ENCODE results near the gene ATXN10. TPM values are rescaled to one million over a fixed set of nuclear protein-coding genes. Genes with fewer than 3 reads are reported as not detected.

Gene ATXN10
- total RNA-seq, 1 experiment from 2014 or later, result 192 TPM

DNA sequence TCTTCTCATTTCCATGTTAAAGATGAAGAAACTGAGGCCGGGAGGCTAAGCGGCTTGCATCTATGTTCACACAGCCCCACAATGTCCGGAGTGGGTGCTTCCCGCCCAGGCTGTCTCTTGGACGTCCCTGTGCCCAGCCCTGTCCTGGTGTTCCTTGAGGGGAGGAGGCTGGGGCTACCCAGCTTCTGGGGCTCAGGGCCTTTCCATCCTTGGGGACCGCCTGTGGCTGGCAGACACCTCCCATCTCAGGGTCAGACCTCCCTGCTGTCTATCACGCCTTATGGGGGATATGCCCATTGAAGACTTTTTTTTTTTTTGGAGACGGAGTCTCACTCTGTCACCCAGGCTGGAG is 209.9 kb downstream of the ATXN10 start:
- Histone ChIP-seq H3K4me3 (no peak overlapping the region), H3K9me3 (replicated peaks) (no peaks in the 10 kb centered on the region), H3K4me1 (replicated peaks) (peaks cover 17% of the 10 kb centered on the region), H3K27ac (no peak overlapping the region), H3K27me3 (replicated peaks) (no peaks in the 10 kb centered on the region; the same call in 1 of the 2 replicates), H3K36me3 (no peaks in the 10 kb centered on the region)
- no peak for DNase-seq (ENCODE audit: low read depth in 1 of 2, low spot score in 2 of 2)

DNA sequence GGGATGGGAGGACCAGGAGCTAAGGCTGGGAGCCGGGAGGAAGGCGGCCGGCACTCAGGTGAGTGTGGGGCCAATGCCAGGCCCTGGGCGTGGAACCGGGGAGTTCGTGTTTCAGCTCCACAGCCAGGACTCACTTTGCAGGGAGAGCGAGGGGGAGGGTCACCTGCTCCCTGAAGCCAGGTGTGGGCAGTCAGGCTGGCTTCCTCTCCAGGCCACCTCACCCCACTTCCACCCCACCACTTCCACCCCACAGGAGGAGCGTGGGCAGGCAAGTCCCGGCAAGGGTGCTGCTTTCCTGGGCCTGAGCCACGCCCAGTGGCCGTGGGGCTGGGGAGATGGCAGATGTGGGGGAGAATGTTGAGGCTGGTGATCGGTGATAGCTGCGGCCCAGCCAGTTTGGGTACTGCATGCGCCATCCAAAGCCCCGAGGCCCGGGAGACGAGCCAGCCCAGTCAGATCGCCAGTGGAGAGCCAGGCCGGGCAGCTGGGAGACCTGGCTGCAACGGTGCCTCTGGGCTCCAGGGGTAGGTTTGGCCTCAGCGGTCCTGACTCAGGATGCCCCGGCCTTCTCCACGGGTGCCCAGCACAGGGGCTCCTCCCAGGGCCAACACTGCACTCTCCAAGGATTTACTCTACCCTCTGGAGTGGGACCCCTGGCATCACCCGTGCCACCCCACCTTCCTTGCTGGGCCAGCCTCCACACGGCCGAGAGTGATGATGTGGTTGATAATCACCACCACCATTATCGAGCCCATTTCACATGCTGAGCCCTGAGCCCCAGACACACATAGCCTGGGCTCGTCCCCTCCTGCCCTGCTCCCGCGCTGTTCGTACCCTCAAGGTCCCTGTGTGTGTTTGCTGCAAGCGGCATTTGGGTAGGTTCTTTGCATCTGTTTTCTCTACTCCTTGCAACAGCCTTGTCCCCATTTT is 211.5 kb downstream of the ATXN10 start:
- Histone ChIP-seq H3K4me3 (no peak overlapping the region), H3K9me3 (replicated peaks) (no peaks in the 10 kb centered on the region), H3K27ac (no peak overlapping the region), H3K36me3 (no peaks in the 10 kb centered on the region), H3K27me3 (replicated peaks) (no peaks in the 10 kb centered on the region; the same call in 1 of the 2 replicates), H3K4me1 (replicated peaks) (peaks cover 17% of the 10 kb centered on the region)
- no peak for DNase-seq (ENCODE audit: low read depth in 1 of 2, low spot score in 2 of 2)

DNA sequence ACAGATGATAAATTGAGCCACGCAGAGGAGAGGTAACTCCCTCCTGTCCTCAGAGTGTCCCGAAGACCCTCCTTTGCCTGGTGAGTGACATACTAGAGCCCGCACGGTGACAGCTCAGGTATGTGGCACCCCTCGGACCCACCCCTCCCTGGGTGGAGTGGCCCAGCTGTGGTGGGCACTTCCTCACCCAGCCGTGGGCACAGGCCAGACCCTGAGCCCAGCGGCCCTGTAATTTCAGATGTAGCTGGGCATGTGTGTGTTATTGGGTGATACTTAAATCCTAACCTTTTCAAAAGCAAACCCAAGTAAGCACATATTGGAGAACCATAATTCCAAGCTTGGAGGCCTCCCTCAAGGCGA is 212.2 kb downstream of the ATXN10 start:
- H3K27me3 ChIP-seq (replicated peaks), result no peaks in the 10 kb centered on the region; the same call in 1 of the 2 replicates

DNA sequence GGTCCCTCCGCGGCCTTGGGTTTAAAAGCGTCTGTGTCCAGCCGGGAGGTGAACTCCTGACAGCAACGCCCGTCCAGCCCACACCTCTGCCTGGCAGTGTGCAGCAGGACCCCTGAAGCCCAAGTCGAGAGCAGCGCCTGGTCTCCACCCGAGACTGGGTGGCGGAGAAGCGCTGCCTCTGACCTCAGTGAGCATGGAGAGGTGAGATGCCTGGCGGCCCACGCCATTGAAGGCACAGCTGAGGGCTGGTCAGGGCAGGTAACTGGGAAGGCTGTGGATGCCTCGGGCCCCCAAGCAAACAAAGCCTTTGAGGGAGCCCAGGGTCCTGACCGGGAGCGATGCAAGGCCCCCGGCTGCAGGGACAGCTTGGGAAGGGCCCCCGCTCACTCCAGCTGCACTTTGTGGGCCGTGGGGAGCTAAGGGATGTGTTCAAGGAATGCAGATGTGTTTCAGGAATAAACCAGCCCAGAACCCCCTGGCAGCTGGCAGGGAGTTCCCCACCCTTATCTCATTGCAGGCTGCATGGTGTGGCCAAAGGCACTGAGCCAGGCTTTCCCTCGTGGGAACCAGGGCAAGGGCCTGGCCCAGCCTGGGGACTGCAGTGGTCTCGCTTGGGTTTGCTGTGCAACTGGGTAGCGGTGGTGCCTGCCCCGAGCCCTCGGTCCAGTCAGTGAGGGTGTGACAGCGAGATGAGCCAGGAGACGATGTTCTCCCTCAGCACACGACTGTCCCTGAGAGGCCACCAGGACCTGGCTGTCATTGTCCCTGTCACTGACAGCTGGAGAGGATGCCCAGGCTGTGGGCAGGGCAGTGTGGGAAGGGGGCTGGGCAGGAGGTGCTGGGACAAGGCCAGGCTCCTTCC is 212.8 kb downstream of the ATXN10 start:
- DNase-seq (ENCODE audit: low read depth in 1 of 2, low spot score in 2 of 2), result no peak
- peaks cover 21% of the 10 kb centered on the region for H3K4me1 ChIP-seq (replicated peaks)
- H3K27me3 ChIP-seq (replicated peaks), result no peaks in the 10 kb centered on the region; the same call in 1 of the 2 replicates
- H3K27ac ChIP-seq, result no peak overlapping the region
- no peak overlapping the region for H3K4me3 ChIP-seq
- no peaks in the 10 kb centered on the region for H3K9me3 ChIP-seq (replicated peaks)
- no peaks in the 10 kb centered on the region for H3K36me3 ChIP-seq

More for the DNA sequence above, 212.2 kb downstream of the ATXN10 start:
- Histone ChIP-seq H3K9me3 (replicated peaks) (no peaks in the 10 kb centered on the region), H3K36me3 (no peaks in the 10 kb centered on the region), H3K4me3 (no peak overlapping the region), H3K27ac (no peak overlapping the region), H3K4me1 (replicated peaks) (peaks cover 17% of the 10 kb centered on the region)
- DNase-seq (ENCODE audit: low read depth in 1 of 2, low spot score in 2 of 2), result no peak

DNA sequence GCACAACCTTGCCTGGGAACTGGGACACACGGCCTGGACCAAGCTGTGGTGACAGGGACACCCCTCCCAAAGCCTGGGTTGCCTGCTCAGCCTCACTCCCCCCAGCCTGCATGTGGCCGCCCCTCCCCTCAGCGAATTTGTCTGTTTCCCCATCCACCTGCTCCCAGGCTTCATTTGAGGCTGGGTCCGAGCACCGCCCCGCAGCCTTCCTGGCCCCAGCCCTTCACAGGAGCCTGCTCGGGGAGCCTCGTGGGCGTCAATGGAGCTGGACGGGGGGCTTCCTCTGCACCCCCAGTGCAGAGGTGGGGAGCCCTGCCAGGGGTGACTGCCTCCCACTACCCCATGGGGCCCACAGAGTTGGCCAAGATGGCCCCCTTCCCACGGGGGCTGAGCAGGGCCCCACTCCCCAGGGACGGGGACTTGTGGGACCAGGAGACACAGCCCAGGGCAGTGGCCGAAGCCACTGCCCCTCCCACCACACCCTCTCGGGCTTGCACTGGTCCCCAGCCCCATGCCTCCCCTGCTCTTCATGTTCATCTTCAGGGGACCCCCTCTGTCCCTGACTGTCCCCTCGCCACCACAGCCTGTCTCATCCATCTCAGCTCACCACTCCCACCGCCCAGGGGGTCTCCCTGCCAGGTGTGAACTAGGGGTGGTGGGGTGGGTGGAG is 213.7 kb downstream of the ATXN10 start:
- Histone ChIP-seq H3K36me3 (no peaks in the 10 kb centered on the region), H3K27me3 (replicated peaks) (no peaks in the 10 kb centered on the region; the same call in 1 of the 2 replicates), H3K4me1 (replicated peaks) (peaks cover 28% of the 10 kb centered on the region), H3K9me3 (replicated peaks) (no peaks in the 10 kb centered on the region), H3K4me3 (no peak overlapping the region), H3K27ac (no peak overlapping the region)
- no peak for DNase-seq (ENCODE audit: low read depth in 1 of 2, low spot score in 2 of 2)

DNA sequence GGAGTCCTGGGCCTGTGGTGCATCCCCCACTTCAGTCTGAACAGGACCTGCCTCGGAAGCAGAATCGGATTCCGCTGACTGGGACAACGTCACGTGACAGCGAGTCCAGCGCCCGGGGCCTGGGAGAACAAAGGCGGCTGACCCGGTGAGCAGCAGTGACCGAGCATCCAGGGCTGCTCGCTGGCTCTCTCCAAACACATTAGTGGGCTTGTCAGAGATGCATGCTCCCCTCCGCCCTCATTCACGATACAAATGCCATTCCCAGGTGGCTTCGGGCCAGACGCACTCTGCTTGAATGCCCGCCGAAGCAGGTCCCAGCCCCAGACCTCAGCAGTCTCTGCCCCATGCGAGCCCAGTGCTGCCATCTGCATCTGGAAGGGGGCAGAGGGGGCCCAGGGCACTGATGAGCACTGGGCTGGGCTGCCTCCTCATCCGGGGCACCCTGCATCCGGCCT is 214.3 kb downstream of the ATXN10 start:
- no peak for DNase-seq (ENCODE audit: low read depth in 1 of 2, low spot score in 2 of 2)
- no peak overlapping the region for H3K4me3 ChIP-seq
- H3K4me1 ChIP-seq (replicated peaks), result peaks cover 25% of the 10 kb centered on the region
- no peaks in the 10 kb centered on the region for H3K36me3 ChIP-seq
- H3K27me3 ChIP-seq (replicated peaks), result no peaks in the 10 kb centered on the region; the same call in 1 of the 2 replicates
- no peak overlapping the region for H3K27ac ChIP-seq
- H3K9me3 ChIP-seq (replicated peaks), result no peaks in the 10 kb centered on the region

DNA sequence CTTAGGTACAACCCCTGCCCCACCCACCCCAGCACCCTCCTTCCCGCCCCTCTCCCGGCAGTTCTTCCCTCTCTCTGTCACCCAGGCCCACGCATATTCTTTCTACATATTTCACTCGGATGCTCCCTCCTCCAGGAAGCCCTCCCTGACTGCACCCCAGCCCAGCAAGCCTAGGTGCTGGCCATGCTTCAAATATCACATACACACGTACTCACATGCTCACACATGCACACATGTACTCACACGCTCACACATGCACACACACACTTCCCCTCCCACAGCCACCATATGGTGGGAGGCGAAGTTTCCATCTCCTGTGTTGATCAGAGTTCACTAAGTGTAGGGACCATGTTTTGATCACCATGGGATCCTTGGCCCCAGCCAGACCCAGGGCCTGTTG is 214.9 kb downstream of the ATXN10 start:
- Histone ChIP-seq H3K4me3 (no peak overlapping the region), H3K9me3 (replicated peaks) (no peaks in the 10 kb centered on the region), H3K27ac (no peak overlapping the region), H3K4me1 (replicated peaks) (peaks cover 20% of the 10 kb centered on the region), H3K27me3 (replicated peaks) (no peaks in the 10 kb centered on the region; the same call in 1 of the 2 replicates), H3K36me3 (no peaks in the 10 kb centered on the region)
- DNase-seq (ENCODE audit: low read depth in 1 of 2, low spot score in 2 of 2), result no peak

DNA sequence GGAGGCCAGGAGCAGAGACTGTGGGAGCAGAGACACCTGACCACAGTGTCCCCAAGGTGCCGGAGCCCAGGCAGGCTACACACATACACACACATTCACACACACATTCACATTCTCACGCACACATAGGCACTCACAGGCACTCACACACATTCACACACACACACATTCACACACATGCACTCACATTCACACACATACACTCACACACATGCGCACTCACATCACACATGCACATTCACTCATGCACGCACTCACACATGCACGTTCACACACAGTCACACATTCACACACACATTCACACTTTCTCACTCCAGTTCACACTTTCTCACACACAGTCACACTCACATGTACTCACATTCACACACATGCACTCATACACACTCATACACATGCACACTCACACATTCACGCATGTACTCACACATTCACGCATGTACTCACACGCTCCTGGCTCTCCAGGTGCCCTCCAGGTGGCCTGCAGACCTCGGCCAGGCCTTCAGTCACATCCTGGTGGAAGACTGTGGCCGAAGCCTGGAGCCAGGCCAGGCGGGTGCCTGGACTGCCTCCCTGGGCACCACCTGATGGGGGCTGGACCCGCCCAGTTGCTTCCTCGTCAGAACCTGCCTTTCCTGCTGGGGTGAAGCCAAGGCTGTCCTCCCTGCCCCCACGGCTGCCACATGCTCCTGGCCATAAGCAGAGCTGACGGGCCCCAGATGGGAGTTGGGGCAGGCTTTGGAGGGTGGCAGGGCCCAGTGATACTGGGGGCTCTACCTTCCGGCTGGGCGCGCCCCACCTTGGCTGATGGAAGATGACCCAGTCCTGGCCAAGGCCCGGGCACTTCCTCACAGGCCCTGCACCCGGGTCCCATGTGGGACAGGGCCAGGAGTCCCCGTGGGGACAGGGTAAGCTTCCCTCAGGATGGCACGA is 215.8 kb downstream of the ATXN10 start:
- no peak for DNase-seq (ENCODE audit: low read depth in 1 of 2, low spot score in 2 of 2)
- Histone ChIP-seq H3K27me3 (replicated peaks) (no peaks in the 10 kb centered on the region; the same call in 1 of the 2 replicates), H3K27ac (no peak overlapping the region), H3K4me3 (no peak overlapping the region), H3K4me1 (replicated peaks) (peaks cover 14% of the 10 kb centered on the region), H3K9me3 (replicated peaks) (no peaks in the 10 kb centered on the region), H3K36me3 (no peaks in the 10 kb centered on the region)

DNA sequence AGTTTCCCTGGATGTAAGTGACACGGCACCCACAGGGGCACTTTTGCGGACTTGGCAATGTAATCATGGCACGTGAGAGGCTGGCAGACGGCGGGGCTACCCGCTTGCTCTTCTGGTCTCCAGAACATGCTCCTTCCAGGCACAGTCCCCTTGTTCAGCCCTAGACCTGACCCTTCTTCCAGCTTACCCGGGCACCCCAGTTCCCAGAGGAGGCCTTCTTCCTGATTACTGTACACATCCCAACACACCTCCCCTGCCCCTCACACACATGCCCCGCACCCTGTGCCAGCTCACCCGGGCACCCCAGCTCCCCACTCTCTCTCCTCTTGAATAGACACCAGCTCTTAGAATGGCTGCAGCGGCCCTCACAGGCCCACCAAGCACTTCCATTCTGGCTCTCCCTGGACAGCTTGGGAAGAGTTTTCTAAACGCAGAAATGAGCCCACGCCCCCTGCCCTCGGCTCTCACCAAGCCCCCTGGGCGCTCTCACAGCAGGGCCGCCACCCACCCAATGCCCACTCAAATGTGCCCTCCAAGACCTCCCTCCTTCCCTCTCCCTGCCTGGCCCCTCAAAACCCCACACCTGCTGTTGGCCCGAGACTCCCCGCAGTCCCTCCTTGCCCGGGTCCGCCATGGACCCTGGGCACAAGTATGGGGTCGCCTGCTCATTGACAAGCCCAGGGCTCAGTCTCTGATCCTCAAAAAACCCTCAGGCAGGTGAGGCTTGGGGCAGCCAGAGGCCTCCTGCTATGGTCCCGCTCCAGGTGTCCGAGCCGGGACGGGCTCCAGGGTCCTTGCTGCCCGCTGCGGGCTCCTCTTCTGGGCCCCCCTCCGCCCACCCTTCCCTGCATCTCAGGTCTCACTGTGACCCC is 216.8 kb downstream of the ATXN10 start:
- no peaks in the 10 kb centered on the region for H3K36me3 ChIP-seq
- no peaks in the 10 kb centered on the region for H3K27me3 ChIP-seq (replicated peaks)
- H3K9me3 ChIP-seq (replicated peaks), result no peaks in the 10 kb centered on the region
- no peak for DNase-seq (ENCODE audit: low read depth in 1 of 2, low spot score in 2 of 2)
- H3K27ac ChIP-seq, result no peak overlapping the region
- H3K4me1 ChIP-seq (replicated peaks), result peaks cover 23% of the 10 kb centered on the region
- H3K4me3 ChIP-seq, result no peak overlapping the region

DNA sequence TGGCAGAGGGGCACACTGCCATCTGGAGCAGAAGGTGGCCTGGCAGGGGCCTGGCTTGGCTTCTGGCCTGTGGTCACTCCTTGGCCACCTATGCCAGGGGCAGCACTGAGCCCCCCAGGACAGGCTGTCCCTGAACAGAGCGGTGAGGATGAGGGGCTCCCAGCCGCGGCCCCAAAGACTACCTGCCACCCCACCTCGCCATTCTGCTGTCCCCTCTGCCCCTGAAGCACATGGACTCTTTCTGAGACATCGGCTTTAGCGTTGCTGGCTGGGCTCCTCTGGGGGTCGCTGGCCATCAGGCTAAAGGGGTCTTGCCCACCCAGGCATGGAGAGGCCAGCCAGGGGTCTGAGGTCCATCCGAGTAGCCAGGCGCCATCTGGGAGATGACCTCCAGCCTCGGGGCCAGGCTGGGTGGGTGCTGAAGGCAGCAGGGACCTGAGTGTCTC is 217.5 kb downstream of the ATXN10 start:
- DNase-seq (ENCODE audit: low read depth in 1 of 2, low spot score in 2 of 2), result no peak
- H3K27me3 ChIP-seq (replicated peaks), result no peaks in the 10 kb centered on the region
- H3K27ac ChIP-seq, result no peak overlapping the region
- H3K9me3 ChIP-seq (replicated peaks), result no peaks in the 10 kb centered on the region
- H3K4me1 ChIP-seq (replicated peaks), result peaks cover 30% of the 10 kb centered on the region
- H3K4me3 ChIP-seq, result no peak overlapping the region
- no peaks in the 10 kb centered on the region for H3K36me3 ChIP-seq

DNA sequence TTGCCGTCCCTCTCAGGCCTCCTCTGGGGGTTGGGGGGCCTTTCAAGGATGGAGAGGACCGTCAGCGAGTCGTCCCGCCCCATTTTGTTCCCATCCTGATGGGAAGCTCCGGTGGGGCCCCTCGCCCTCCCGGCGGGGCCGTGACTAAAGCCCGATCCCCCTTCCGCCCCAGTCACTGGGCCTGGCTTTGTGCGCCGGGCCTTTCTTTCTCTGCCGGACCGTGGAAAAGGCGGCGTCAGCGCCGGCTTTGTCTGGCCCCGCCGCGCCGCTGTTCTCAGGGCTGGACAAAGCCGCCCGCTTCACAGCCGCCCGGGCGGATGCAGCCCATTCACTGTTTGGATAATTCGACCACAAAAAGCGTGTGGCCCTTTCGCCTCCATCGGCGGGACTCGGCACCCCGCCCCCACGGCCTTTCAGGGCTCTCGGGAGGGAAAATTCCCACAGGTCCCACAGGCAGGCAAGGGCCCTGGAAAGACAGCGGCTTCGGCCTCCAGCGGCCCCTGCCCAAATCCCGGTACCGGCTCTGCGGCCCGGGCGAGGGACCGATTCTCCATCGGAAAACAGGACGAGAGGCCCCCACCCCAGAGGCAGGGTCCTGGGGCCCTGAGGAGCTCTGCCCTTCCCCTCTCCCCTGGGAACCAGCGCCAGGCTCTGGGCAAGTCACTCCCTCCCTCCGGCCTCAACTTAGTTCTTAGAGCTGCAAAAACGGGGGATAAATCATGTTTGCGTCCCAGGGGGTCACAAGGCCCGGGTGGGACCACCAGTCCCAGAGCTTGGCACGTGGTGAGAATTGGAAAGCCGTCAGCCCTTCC is 218.1 kb downstream of the ATXN10 start:
- Histone ChIP-seq H3K4me3 (no peak overlapping the region), H3K4me1 (replicated peaks) (peaks cover 31% of the 10 kb centered on the region), H3K27me3 (replicated peaks) (no peaks in the 10 kb centered on the region), H3K27ac (no peak overlapping the region), H3K36me3 (no peaks in the 10 kb centered on the region), H3K9me3 (replicated peaks) (no peaks in the 10 kb centered on the region)
- DNase-seq (ENCODE audit: low read depth in 1 of 2, low spot score in 2 of 2), result peak; percentile 73 to 82

Measured in SJSA1 (cell line).